Measurements from ENCODE around the gene RPA3.

Gene RPA3

GRCh38 chr7:7612519-7612918 is 105.9 kb downstream of the RPA3 start:
- no peak for DNase-seq (ENCODE audit: low read depth, low spot score)

GRCh38 chr7:7609330-7609729 is 109.1 kb downstream of the RPA3 start:
- no peak for DNase-seq (ENCODE audit: low read depth, low spot score)

GRCh38 chr7:7607010-7607409 is 111.4 kb downstream of the RPA3 start:
- no peak for DNase-seq (ENCODE audit: low read depth, low spot score)

GRCh38 chr7:7596176-7596575 is 122.2 kb downstream of the RPA3 start:
- DNase-seq (ENCODE audit: low read depth, low spot score): no peak

- DNase-seq (ENCODE audit: low read depth, low spot score): no peak
Observed at GRCh38 chr7:7595451-7595850, 123.0 kb downstream of the RPA3 start.

Data from iPS DF 19.7 (cell line).